GM12878 (cell line): ENCODE measurements around the gene ASB2. TPM values are rescaled to one million over a fixed set of nuclear protein-coding genes. Genes with fewer than 3 reads are reported as not detected.
A peak's percentile ranks its signal among the peaks of the same experiment; 100 is the strongest.

ENCODE experiments used
- ATAC-seq: fragments of 200-7000 bp; cut with Tn5 transposase; 3 replicates; pipeline ENCODE4 v1.9.1; 2020; ENCODE audit warnings: mild to moderate bottlenecking, moderate library complexity
- BruUV-seq: library from RNA; stranded (reverse); fragments of 400-500 nt; replicated peaks from 2 replicates; lab custom pipeline; 2021; lab: Mats Ljungman, UMichigan
- CTCF ChIA-PET: fragments of 300-600 bp; sonication (Branson Sonifier 250); formaldehyde crosslinking; extraction: SDS; loops from one replicate; lab custom pipeline; 2021; ENCODE audit warnings: inconsistent platforms; lab: Yijun Ruan, JAX
- POLR2A ChIA-PET: fragments of 350-600 bp; formaldehyde crosslinking; extraction: SDS; loops from one replicate; lab custom pipeline; 2021; ENCODE audit warnings: inconsistent platforms; lab: Charles Lee
- RAD21 ChIA-PET: fragments of 300-600 bp; sonication (Branson Sonifier 250); formaldehyde crosslinking; loops from one replicate; lab custom pipeline; 2023; ENCODE audit warnings: antibody characterized with exemption; ENCODE audit not compliant: unreplicated experiment; lab: Charles Lee
- SMC1A ChIA-PET: fragments of 300-600 bp; sonication (Branson Sonifier 250); formaldehyde crosslinking; loops from one replicate; lab custom pipeline; 2023; ENCODE audit not compliant: unreplicated experiment, uncharacterized antibody; lab: Charles Lee
- DNase-seq: peaks from one replicate; pipeline ENCODE4 v3.0.0-alpha.2; 2011; ENCODE audit warnings: low read depth, low spot score
- FAIRE-seq: peaks from 3 replicates; lab custom pipeline; 2011; peaks lifted over from hg19 to GRCh38; lab: Jason Lieb, UNC
- H2AFZ ChIP-seq: 2 replicates; pipeline ENCODE4 v1.6.0; 2011; ENCODE audit warnings: low read depth, low read length, control low read depth; ENCODE audit not compliant: control insufficient read depth
- H3K27ac ChIP-seq: 2 replicates; pipeline ENCODE4 v1.5.1; 2011; ENCODE audit warnings: control low read depth; ENCODE audit not compliant: control insufficient read depth, insufficient read depth
- H3K27me3 ChIP-seq, 2 experiments: replicated peaks in 1 of 2; 2 replicates each; pipeline versions ENCODE4 v1.6.0 to v1.6.1; 2011; ENCODE audit warnings: low read length in 1 of 2; ENCODE audit not compliant: control insufficient read depth in 2 of 2, insufficient read depth in 2 of 2
- H3K36me3 ChIP-seq, 2 experiments: 2 replicates each; pipeline ENCODE4 v1.5.1; 2011; ENCODE audit warnings: low read length in 1 of 2; ENCODE audit not compliant: control insufficient read depth in 2 of 2, insufficient read depth in 2 of 2
- H3K4me1 ChIP-seq: 2 replicates; pipeline ENCODE4 v1.6.1; 2011; ENCODE audit warnings: mild to moderate bottlenecking, low read length, moderate library complexity, mixed read lengths; ENCODE audit not compliant: control insufficient read depth, insufficient read depth
- H3K4me2 ChIP-seq: 2 replicates; pipeline ENCODE4 v1.6.0; 2011; ENCODE audit warnings: control low read depth; ENCODE audit not compliant: control insufficient read depth, insufficient read depth
- H3K4me3 ChIP-seq: fragments of 200-600 bp; sonication (generic); 2 replicates; pipeline ENCODE4 v1.5.1; 2016
- H3K79me2 ChIP-seq: 2 replicates; pipeline ENCODE4 v1.6.0; 2011; ENCODE audit warnings: low read length; ENCODE audit not compliant: control insufficient read depth, insufficient read depth
- H3K9ac ChIP-seq: 2 replicates; pipeline ENCODE4 v1.8.0; 2011; ENCODE audit warnings: low read length, control low read depth, mixed read lengths; ENCODE audit not compliant: control insufficient read depth, insufficient read depth
- H3K9me3 ChIP-seq: replicated peaks from 3 replicates; pipeline ENCODE4 v1.5.1; 2011; ENCODE audit warnings: mild to moderate bottlenecking, low read length; ENCODE audit not compliant: control insufficient read depth, insufficient read depth
- H4K20me1 ChIP-seq: 2 replicates; pipeline ENCODE4 v1.6.0; 2011; ENCODE audit not compliant: control insufficient read depth, insufficient read depth
- CHD4 ChIP-seq: fragments of 200-600 bp; sonication (generic); IDR thresholded peaks from 2 replicates; pipeline ENCODE4 v1.6.1; 2016; ENCODE audit warnings: mild to moderate bottlenecking
- IRF5 ChIP-seq: fragments of 450-650 bp; IDR thresholded peaks from 2 replicates; pipeline ENCODE4 v1.6.1; 2017; ENCODE audit warnings: borderline replicate concordance
- JUND ChIP-seq: IDR thresholded peaks from 2 replicates; pipeline ENCODE4 v1.6.1; 2012; ENCODE audit warnings: low read depth, mild to moderate bottlenecking, low read length, improper control_type of control experiment, moderate library complexity
- MEF2A ChIP-seq: IDR thresholded peaks from 2 replicates; pipeline ENCODE4 v1.6.1; 2011; ENCODE audit warnings: low read depth, mild to moderate bottlenecking, low read length, moderate library complexity; ENCODE audit not compliant: insufficient read depth
- MEF2B ChIP-seq: fragments of 450-650 bp; IDR thresholded peaks from 2 replicates; pipeline ENCODE4 v1.6.1; 2018; ENCODE audit warnings: mild to moderate bottlenecking, moderate library complexity; ENCODE audit not compliant: partially characterized antibody, poor library complexity, severe bottlenecking
- MTA2 ChIP-seq: fragments of 450-650 bp; IDR thresholded peaks from 2 replicates; pipeline ENCODE4 v1.6.1; 2016; ENCODE audit warnings: low read depth, mild to moderate bottlenecking, moderate library complexity
- NR2C2 ChIP-seq: IDR thresholded peaks from 2 replicates; pipeline ENCODE4 v1.6.1; 2011; ENCODE audit warnings: borderline replicate concordance, low read depth; ENCODE audit not compliant: control insufficient read depth, insufficient read length
- POLR2A ChIP-seq: IDR thresholded peaks from 2 replicates; pipeline ENCODE4 v1.6.1; 2011; ENCODE audit warnings: low read depth, mild to moderate bottlenecking, low read length
- TARDBP ChIP-seq: IDR thresholded peaks from 2 replicates; pipeline ENCODE4 v1.6.1; 2016; ENCODE audit warnings: borderline replicate concordance
- TBL1XR1 ChIP-seq: IDR thresholded peaks from 2 replicates; pipeline ENCODE4 v1.6.1; 2012; ENCODE audit warnings: low read depth, low read length, improper control_type of control experiment
- TCF12 ChIP-seq: IDR thresholded peaks from 2 replicates; pipeline ENCODE4 v1.6.1; 2011; ENCODE audit warnings: low read depth, mild to moderate bottlenecking, low read length
- TCF7 ChIP-seq: IDR thresholded peaks from 2 replicates; pipeline ENCODE4 v1.6.1; 2014; ENCODE audit warnings: antibody characterized with exemption, borderline replicate concordance
- ZBED1 ChIP-seq: IDR thresholded peaks from 2 replicates; pipeline ENCODE4 v1.6.1; 2016; ENCODE audit warnings: borderline replicate concordance
- ZNF384 ChIP-seq: IDR thresholded peaks from 2 replicates; pipeline ENCODE4 v1.6.1; 2012; ENCODE audit warnings: low read depth, mild to moderate bottlenecking, low read length, improper control_type of control experiment, borderline replicate concordance
- WGBS: methylation state at CpG from one replicate; pipeline ENCODE4 v1.1.6; 2016; ENCODE audit warnings: low lambda C conversion rate; ENCODE audit not compliant: insufficient replicate concordance, insufficient coverage; ENCODE audit errors: missing lambda C conversion rate; 5-methylcytosine and 5-hydroxymethylcytosine counted together
- in situ Hi-C: fragments of 300-500 bp; cut with MboI; formaldehyde crosslinking; loops from 9 replicates; pipeline ENCODE4 v1.14.3; 2018; ENCODE audit warnings: mixed read lengths
- intact Hi-C: fragments of 100-400 bp; cut with micrococcal nuclease; formaldehyde crosslinking; loops from one replicate; pipeline ENCODE4 v1.14.2; 2022; ENCODE audit not compliant: unreplicated experiment
- polyA plus RNA-seq, 11 experiments: library from polyadenylated mRNA; depleted of rRNA in 4 of 11; unstranded in 6 of 11; stranded (reverse) in 5 of 11; fragments of >200 nt; fragmentation: Nextera tagmentation in 4 of 11; fragmentation: Illumina TruSeq in 1 of 11; extraction: Ambion mirVana in 4 of 11; extraction: Trizol in 1 of 11; gene quantifications; 1 replicate in 1 of 11; 2 replicates in 10 of 11; pipeline versions ENCODE4 v1.2.1 to v1.2.3, GENCODE V29; 2011 to 2016; ENCODE audit warnings: inconsistent platforms in 2 of 11, missing spikeins in 2 of 11, low read depth in 1 of 11
- total RNA-seq, 4 experiments: library from RNA; depleted of rRNA in 3 of 4; stranded (reverse); fragments of >200 nt in 3 of 4; fragmentation: Illumina TruSeq in 1 of 4; extraction: Trizol in 1 of 4; gene quantifications; 2 replicates each; pipeline versions ENCODE4 v1.2.1 to v1.2.3, GENCODE V29; 2013 to 2021

ASB2 gene
- total and polyA plus RNA-seq, 10 of the 15 experiments (the other 5 are each of a cell fraction or from before 2014, with no cell fraction given), result 3.0 to 54.8 (median 33.5) TPM

- H3K4me1 ChIP-seq, result peaks cover 92% of the 10 kb centered on the region
- ChIA-PET RAD21 (interaction anchor here (1.0 to 15.3 kb wide), 4 partner anchors 17 to 45 kb away, joined by 3 to 324 read pairs (median 36); partner anchors contain the start of gene ASB2), CTCF (interaction anchor here (1.1 to 3.7 kb wide), 8 partner anchors 10 to 43 kb away, joined by 3 to 39 read pairs (median 14); no protein-coding TSS in a partner anchor)
- no peaks in the 10 kb centered on the region; the same call in 1 of the 2 replicates for H3K79me2 ChIP-seq
- H3K36me3 ChIP-seq, result peaks cover 0 to 2% of the 10 kb centered on the region in 2 experiments; a peak in 1 of 4 replicates
- no peak for FAIRE-seq
- intact Hi-C loops, result loop anchor here (5.0 kb wide), 1 partner anchor 45 kb away; no protein-coding TSS in a partner anchor
- WGBS, result 80% methylated on average over 7 of the region's 7 CpGs
- H4K20me1 ChIP-seq, result no peaks in the 10 kb centered on the region
- TF ChIP-seq TCF7 (no peak), POLR2A (peak; percentile 18; the same call in 1 of the 2 replicates)
- TF ChIP-seq, all 136 proteins: peak for 1
- DNase-seq, result no peak
- no peak for ATAC-seq
- Histone ChIP-seq H3K27ac (peak overlapping the region; percentile 52), H3K9me3 (no peaks in the 10 kb centered on the region), H3K4me3 (no peak overlapping the region), H3K27me3 (no peaks in the 10 kb centered on the region), H2AFZ (no peak overlapping the region), H3K9ac (peak overlapping the region; percentile 80), H3K4me2 (peak overlapping the region; percentile 44; the same call in 1 of the 2 replicates)
- SMC1A ChIA-PET, result interaction anchor here (5.6 to 19.5 kb wide), 3 partner anchors 16 to 43 kb away, joined by 47 to 409 read pairs (median 77); partner anchors contain the start of gene ASB2
- in situ Hi-C loops, result loop anchor here (25.0 kb wide), 2 partner anchors 1195 to 1705 kb away; no protein-coding TSS in a partner anchor
- no TSS peak for BruUV-seq
- POLR2A ChIA-PET, result interaction anchor here (1.2 to 7.8 kb wide), 5 partner anchors 8 to 44 kb away, joined by 3 to 128 read pairs (median 12); no protein-coding TSS in a partner anchor
Measured at GRCh38 chr14:93957333-93957710, 19.0 kb downstream of the ASB2 start.

- intact Hi-C loops, result loop anchor here (5.0 kb wide), 1 partner anchor 46 kb away; no protein-coding TSS in a partner anchor
- RAD21 ChIA-PET, result interaction anchor here (1.0 to 15.3 kb wide), 6 partner anchors 17 to 46 kb away, joined by 3 to 324 read pairs (median 24); partner anchors contain the start of gene ASB2
- H2AFZ ChIP-seq, result no peak overlapping the region
- no peaks in the 10 kb centered on the region for H3K9me3 ChIP-seq
- DNase-seq, result no peak
- H3K4me2 ChIP-seq, result peak overlapping the region; percentile 98
- CTCF ChIA-PET, result interaction anchor here (1.0 to 3.7 kb wide), 10 partner anchors 11 to 43 kb away, joined by 3 to 39 read pairs (median 6); no protein-coding TSS in a partner anchor
- FAIRE-seq, result no peak
- H3K27me3 ChIP-seq, result no peaks in the 10 kb centered on the region
- H3K4me3 ChIP-seq, result peak overlapping the region; percentile 70; the same call in 1 of the 2 replicates
- peak overlapping the region; percentile 91 for H3K27ac ChIP-seq
- peak; percentile 1; the same call in 2 of the 3 replicates for ATAC-seq
- POLR2A ChIA-PET, result interaction anchor here (1.0 to 7.8 kb wide), 7 partner anchors 9 to 45 kb away, joined by 3 to 128 read pairs (median 5); no protein-coding TSS in a partner anchor
- 44% methylated on average over 14 of the region's 14 CpGs for WGBS
- peak overlapping the region; percentile 80 for H3K9ac ChIP-seq
- SMC1A ChIA-PET, result interaction anchor here (1.2 to 19.5 kb wide), 4 partner anchors 15 to 53 kb away, joined by 3 to 409 read pairs (median 62); partner anchors contain the start of gene ASB2
- in situ Hi-C loops, result loop anchor here (25.0 kb wide), 2 partner anchors 1194 to 1706 kb away; no protein-coding TSS in a partner anchor
- no peaks in the 10 kb centered on the region for H4K20me1 ChIP-seq
- H3K36me3 ChIP-seq, result peaks cover 0 to 2% of the 10 kb centered on the region in 2 experiments; a peak in 1 of 4 replicates
- no TSS peak for BruUV-seq
- H3K4me1 ChIP-seq, result peaks cover 90% of the 10 kb centered on the region
- H3K79me2 ChIP-seq, result no peaks in the 10 kb centered on the region; the same call in 1 of the 2 replicates
- no peak for TF ChIP-seq ZNF384
- peak; percentile 19 for TF ChIP-seq MEF2B
- no peak for TF ChIP-seq IRF5
- TF ChIP-seq ZBED1, result no peak
- no peak for TF ChIP-seq NR2C2
- no peak for TF ChIP-seq TARDBP
- no peak for TF ChIP-seq TBL1XR1
- TF ChIP-seq TCF12, result peak; percentile 71
- no peak for TF ChIP-seq JUND
- TF ChIP-seq CHD4, result no peak
- 0 out of 2 replicates have a peak, but pooled peaks have one; percentile 53 for TF ChIP-seq MEF2A
- TF ChIP-seq MTA2, result no peak
Measured at GRCh38 chr14:93956514-93957332, 19.6 kb downstream of the ASB2 start.
